HepG2 (cell line): ENCODE results near the gene ANKK1. TPM values are rescaled to one million over a fixed set of nuclear protein-coding genes. Genes with fewer than 3 reads are reported as not detected.

Experiments
- ATAC-seq: fragments of 200-7000 bp; cut with Tn5 transposase; 3 replicates; pipeline ENCODE4 v1.9.1; 2020; ENCODE audit warnings: mild to moderate bottlenecking, moderate library complexity
- BruUV-seq: library from RNA; stranded (reverse); fragments of 400-500 nt; replicated peaks from 2 replicates; lab custom pipeline; 2021; lab: Mats Ljungman, UMichigan
- CTCF ChIA-PET: fragments of 300-600 bp; formaldehyde crosslinking; extraction: SDS; loops from one replicate; lab custom pipeline; 2021; ENCODE audit warnings: low total read pairs, inconsistent platforms, low intra/inter-chr PET ratio; lab: Yijun Ruan, JAX
- POLR2A ChIA-PET: fragments of 350-600 bp; sonication (Branson Sonifier 250); formaldehyde crosslinking; loops from one replicate; lab custom pipeline; 2020; ENCODE audit warnings: antibody characterized with exemption, inconsistent platforms; lab: Yijun Ruan, JAX
- DNase-seq: peaks from one replicate; pipeline ENCODE4 v3.0.0-alpha.2; 2015; ENCODE audit warnings: low spot score
- FAIRE-seq: peaks from 3 replicates; lab custom pipeline; 2011; peaks lifted over from hg19 to GRCh38; lab: Jason Lieb, UNC
- H2AFZ ChIP-seq: one replicate; pipeline ENCODE4 v1.6.1; 2011; ENCODE audit warnings: low read length, inconsistent platforms
- H3K27ac ChIP-seq: fragments of 300-600 bp; 3 replicates; pipeline ENCODE4 v1.8.0; 2011; ENCODE audit warnings: mixed run types, mild to moderate bottlenecking, mixed read lengths, low read length, inconsistent platforms; ENCODE audit not compliant: insufficient read depth; ENCODE audit errors: extremely low read length
- H3K27me3 ChIP-seq, 2 experiments: fragments of 200-600 bp in 1 of 2; 2 replicates in 1 of 2; 3 replicates in 1 of 2; pipeline versions ENCODE4 v1.6.0 to v1.8.0; 2011; ENCODE audit warnings: low read length in 2 of 2, mild to moderate bottlenecking in 2 of 2, moderate library complexity in 2 of 2, inconsistent platforms in 1 of 2; ENCODE audit not compliant: insufficient read depth in 2 of 2, control insufficient read depth in 1 of 2
- H3K36me3 ChIP-seq, 2 experiments: fragments of 200-600 bp in 1 of 2; replicated peaks in 1 of 2; 2 replicates in 1 of 2; 3 replicates in 1 of 2; pipeline versions ENCODE4 v1.5.1 to v1.8.0; 2011; ENCODE audit warnings: low read length in 2 of 2, inconsistent platforms in 1 of 2; ENCODE audit not compliant: insufficient read depth in 2 of 2, control insufficient read depth in 1 of 2
- H3K4me1 ChIP-seq: 2 replicates; pipeline ENCODE4 v1.5.1; 2012; ENCODE audit warnings: low read length, inconsistent platforms; ENCODE audit not compliant: insufficient read depth
- H3K4me2 ChIP-seq: 2 replicates; pipeline ENCODE4 v1.6.0; 2011; ENCODE audit warnings: low read depth, low read length, inconsistent platforms
- H3K4me3 ChIP-seq, 3 experiments: fragments of 200-600 bp in 1 of 3; sonication (generic), shearing (Covaris generic) in 1 of 3; replicated peaks in 1 of 3; 2 replicates each; pipeline ENCODE4 v1.5.1; 2011 to 2016; ENCODE audit warnings: low read length in 3 of 3, inconsistent platforms in 2 of 3, low read depth in 2 of 3, mild to moderate bottlenecking in 2 of 3, control low read depth in 1 of 3, mixed read lengths in 1 of 3; ENCODE audit not compliant: insufficient read depth in 1 of 3
- H3K79me2 ChIP-seq: one replicate; pipeline ENCODE4 v1.6.1; 2011; ENCODE audit warnings: low read length, inconsistent platforms; ENCODE audit not compliant: insufficient read depth
- H3K9ac ChIP-seq: 2 replicates; pipeline ENCODE4 v1.6.0; 2011; ENCODE audit warnings: mild to moderate bottlenecking, low read depth, low read length, inconsistent platforms; ENCODE audit not compliant: insufficient read depth
- H3K9me3 ChIP-seq: 2 replicates; pipeline ENCODE4 v1.5.1; 2012; ENCODE audit warnings: mild to moderate bottlenecking, low read length
- H4K20me1 ChIP-seq: 2 replicates; pipeline ENCODE4 v1.6.0; 2011; ENCODE audit warnings: inconsistent platforms, mild to moderate bottlenecking, low read length, moderate library complexity; ENCODE audit not compliant: insufficient read depth
- CAMTA2 ChIP-seq: sonication (generic); formaldehyde crosslinking; IDR thresholded peaks from 2 replicates; pipeline ENCODE4 v1.4.0; 2020; ENCODE audit warnings: mild to moderate bottlenecking, missing genetic modification reagents, borderline replicate concordance
- IRX3 ChIP-seq: sonication (generic); formaldehyde crosslinking; IDR thresholded peaks from 2 replicates; pipeline ENCODE4 v1.8.1; 2023; ENCODE audit warnings: mild to moderate bottlenecking, low read depth, missing genetic modification reagents, borderline replicate concordance
- ISX ChIP-seq: sonication (generic); formaldehyde crosslinking; conservative IDR thresholded peaks from 2 replicates; pipeline ENCODE4 v1.5.0; 2020; ENCODE audit warnings: missing genetic modification reagents
- KAT7 ChIP-seq: IDR thresholded peaks from 2 replicates; pipeline ENCODE4 v1.6.1; 2018; ENCODE audit warnings: borderline replicate concordance, missing compliant biosample characterization
- KLF11 ChIP-seq: IDR thresholded peaks from 2 replicates; pipeline ENCODE4 v1.6.1; 2016; ENCODE audit warnings: missing compliant biosample characterization
- MXI1 ChIP-seq: IDR thresholded peaks from 3 replicates; pipeline ENCODE4 v1.6.1; 2012; ENCODE audit warnings: low read depth, low read length, inconsistent platforms, borderline replicate concordance
- SRY ChIP-seq: sonication (generic); formaldehyde crosslinking; IDR thresholded peaks from 2 replicates; pipeline ENCODE4 v1.8.0; 2022; ENCODE audit warnings: mild to moderate bottlenecking, missing genetic modification reagents
- TOE1 ChIP-seq: sonication (generic); formaldehyde crosslinking; IDR thresholded peaks from 2 replicates; pipeline ENCODE4 v1.4.0; 2020; ENCODE audit warnings: mild to moderate bottlenecking, missing genetic modification reagents
- ZFX ChIP-seq: sonication (generic); formaldehyde crosslinking; IDR thresholded peaks from 2 replicates; pipeline ENCODE4 v1.4.0; 2020; ENCODE audit warnings: mild to moderate bottlenecking, low read depth, missing genetic modification reagents, moderate library complexity
- ZNF17 ChIP-seq: sonication (generic); formaldehyde crosslinking; IDR thresholded peaks from 2 replicates; pipeline ENCODE4 v1.5.0; 2020; ENCODE audit warnings: mild to moderate bottlenecking, missing genetic modification reagents
- ZNF558 ChIP-seq: sonication (generic); formaldehyde crosslinking; IDR thresholded peaks from 2 replicates; pipeline ENCODE4 v1.9.0; 2022; ENCODE audit warnings: mild to moderate bottlenecking, missing genetic modification reagents, borderline replicate concordance
- ZNF678 ChIP-seq: sonication (generic); formaldehyde crosslinking; IDR thresholded peaks from 2 replicates; pipeline ENCODE4 v1.4.0; 2020; ENCODE audit warnings: mild to moderate bottlenecking, missing genetic modification reagents
- WGBS: methylation state at CpG from one replicate; pipeline ENCODE4 v1.1.6; 2017; ENCODE audit warnings: low lambda C conversion rate; 5-methylcytosine and 5-hydroxymethylcytosine counted together
- in situ Hi-C: cut with HindIII; loops from 2 replicates; pipeline ENCODE4 v1.10.0; 2017; ENCODE audit warnings: low pct_unique_long_range_greater_than_20kb; ENCODE audit not compliant: extremely low pct_ligation_motif_present
- intact Hi-C: fragments of 100-400 bp; cut with micrococcal nuclease; formaldehyde crosslinking; loops from one replicate; pipeline ENCODE4 v1.10.0; 2022; ENCODE audit not compliant: unreplicated experiment
- polyA plus RNA-seq, 8 experiments: library from polyadenylated mRNA; depleted of rRNA in 3 of 8; stranded (reverse) in 7 of 8; unstranded in 1 of 8; fragments of >200 nt; fragmentation: Illumina TruSeq in 4 of 8; extraction: Trizol in 4 of 8; gene quantifications; 2 replicates each; pipeline versions ENCODE4 v1.2.1 to v1.2.3, GENCODE V29; 2011 to 2016; ENCODE audit warnings: low read depth in 4 of 8, missing spikeins in 1 of 8, mixed read lengths in 1 of 8; ENCODE audit not compliant: insufficient read depth in 1 of 8
- total RNA-seq, 5 experiments: library from RNA; depleted of rRNA; stranded (reverse); fragments of >200 nt; fragmentation: Illumina TruSeq; extraction: Trizol; gene quantifications; 2 replicates each; pipeline ENCODE4 v1.2.3, GENCODE V29; 2016; ENCODE audit warnings: low read depth in 1 of 5
- TF ChIP-seq, protein P1 (sequence below): IDR thresholded peaks from 2 replicates; pipeline ENCODE4 v1.6.1; 2016
- TF ChIP-seq, protein P2 (sequence below): sonication (generic); formaldehyde crosslinking; IDR thresholded peaks from 2 replicates; pipeline ENCODE4 v1.4.0; 2020; ENCODE audit warnings: missing genetic modification reagents, borderline replicate concordance

ANKK1 gene
- total and polyA plus RNA-seq, 2 of the 13 experiments (the other 11 are each of a cell fraction or from before 2014, with no cell fraction given) = 0.04 to 0.22 TPM

DNA sequence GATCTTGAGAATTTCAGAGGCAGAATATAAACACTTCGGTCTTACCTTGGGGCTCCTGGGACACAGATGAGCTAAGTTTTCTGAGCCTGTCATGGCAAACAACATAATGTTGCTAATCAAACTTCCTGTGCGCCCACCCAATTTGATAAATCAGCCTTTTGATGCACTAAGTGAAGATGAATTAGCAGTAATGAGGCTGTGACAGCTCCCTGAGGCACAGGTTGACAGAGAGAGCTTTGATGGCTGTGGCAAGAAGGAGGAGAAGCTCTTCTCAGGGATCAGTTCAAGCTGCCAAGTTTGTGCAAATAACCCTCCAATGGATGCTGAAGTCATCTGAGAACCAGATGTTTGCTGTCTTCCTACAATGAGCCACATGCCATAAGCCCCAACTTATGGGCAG, 53.2 kb downstream of the ANKK1 start (continued):
- TF ChIP-seq, protein P1, sequence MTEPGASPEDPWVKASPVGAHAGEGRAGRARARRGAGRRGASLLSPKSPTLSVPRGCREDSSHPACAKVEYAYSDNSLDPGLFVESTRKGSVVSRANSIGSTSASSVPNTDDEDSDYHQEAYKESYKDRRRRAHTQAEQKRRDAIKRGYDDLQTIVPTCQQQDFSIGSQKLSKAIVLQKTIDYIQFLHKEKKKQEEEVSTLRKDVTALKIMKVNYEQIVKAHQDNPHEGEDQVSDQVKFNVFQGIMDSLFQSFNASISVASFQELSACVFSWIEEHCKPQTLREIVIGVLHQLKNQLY (CRISPR knock-in tag) = no peak
- TF ChIP-seq, protein P2, sequence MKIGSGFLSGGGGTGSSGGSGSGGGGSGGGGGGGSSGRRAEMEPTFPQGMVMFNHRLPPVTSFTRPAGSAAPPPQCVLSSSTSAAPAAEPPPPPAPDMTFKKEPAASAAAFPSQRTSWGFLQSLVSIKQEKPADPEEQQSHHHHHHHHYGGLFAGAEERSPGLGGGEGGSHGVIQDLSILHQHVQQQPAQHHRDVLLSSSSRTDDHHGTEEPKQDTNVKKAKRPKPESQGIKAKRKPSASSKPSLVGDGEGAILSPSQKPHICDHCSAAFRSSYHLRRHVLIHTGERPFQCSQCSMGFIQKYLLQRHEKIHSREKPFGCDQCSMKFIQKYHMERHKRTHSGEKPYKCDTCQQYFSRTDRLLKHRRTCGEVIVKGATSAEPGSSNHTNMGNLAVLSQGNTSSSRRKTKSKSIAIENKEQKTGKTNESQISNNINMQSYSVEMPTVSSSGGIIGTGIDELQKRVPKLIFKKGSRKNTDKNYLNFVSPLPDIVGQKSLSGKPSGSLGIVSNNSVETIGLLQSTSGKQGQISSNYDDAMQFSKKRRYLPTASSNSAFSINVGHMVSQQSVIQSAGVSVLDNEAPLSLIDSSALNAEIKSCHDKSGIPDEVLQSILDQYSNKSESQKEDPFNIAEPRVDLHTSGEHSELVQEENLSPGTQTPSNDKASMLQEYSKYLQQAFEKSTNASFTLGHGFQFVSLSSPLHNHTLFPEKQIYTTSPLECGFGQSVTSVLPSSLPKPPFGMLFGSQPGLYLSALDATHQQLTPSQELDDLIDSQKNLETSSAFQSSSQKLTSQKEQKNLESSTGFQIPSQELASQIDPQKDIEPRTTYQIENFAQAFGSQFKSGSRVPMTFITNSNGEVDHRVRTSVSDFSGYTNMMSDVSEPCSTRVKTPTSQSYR (CRISPR knock-in tag) = no peak
- TF ChIP-seq MXI1 (no peak), ZNF558 (CRISPR knock-in tag) (no peak), CAMTA2 (CRISPR knock-in tag) (no peak), ZNF17 (CRISPR knock-in tag) (no peak), ZFX (CRISPR knock-in tag) (no peak)

DNA sequence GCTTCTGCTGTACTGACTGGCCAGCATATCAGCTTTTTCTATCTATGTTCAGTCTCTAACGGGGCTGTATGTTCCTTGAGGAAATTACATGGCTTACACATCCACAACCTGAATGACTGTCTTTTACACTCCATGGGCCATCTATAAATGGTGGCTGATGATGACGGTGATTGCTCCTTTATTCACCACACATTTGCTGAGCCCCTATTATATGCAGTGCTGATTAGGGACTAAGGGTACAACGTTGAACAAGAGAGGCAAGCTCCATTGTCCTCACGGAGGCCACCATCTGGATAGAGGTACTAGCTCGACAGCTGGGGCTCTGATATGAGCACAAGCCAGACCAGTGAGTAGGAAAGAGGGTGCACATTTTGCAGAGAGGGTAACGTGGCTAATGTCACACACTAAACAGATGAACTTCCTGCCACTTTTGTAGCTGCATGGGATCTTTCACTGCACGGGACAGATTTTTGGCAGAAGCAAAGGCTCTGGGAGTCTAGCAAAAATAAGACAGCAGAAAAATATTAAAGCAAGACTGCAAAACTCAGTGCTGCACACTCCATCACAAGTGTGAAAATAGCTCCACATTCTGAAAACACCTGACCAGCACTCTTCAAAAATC, 57.0 kb downstream of the ANKK1 start:
- Histone ChIP-seq H3K4me1 (no peaks in the 10 kb centered on the region), H3K36me3 (no peaks in the 10 kb centered on the region), H3K9me3 (no peaks in the 10 kb centered on the region)
- TF ChIP-seq ZNF678 (CRISPR knock-in tag) (no peak), SRY (CRISPR knock-in tag) (no peak), TOE1 (no peak), IRX3 (CRISPR knock-in tag) (no peak), ISX (CRISPR knock-in tag) (no peak), KAT7 (no peak), KLF11 (CRISPR knock-in tag) (no peak)
- TF ChIP-seq, all 625 proteins: peak for 0
- BruUV-seq = no TSS peak
- intact Hi-C loops (no loop called here), in situ Hi-C loops (no loop called here)
- Histone ChIP-seq H3K27ac (no peak overlapping the region), H3K27me3 (peaks cover 4 to 39% of the 10 kb centered on the region in 2 experiments; a peak in 4 of 5 replicates), H2AFZ (no peak overlapping the region), H4K20me1 (no peaks in the 10 kb centered on the region), H3K9ac (no peak overlapping the region), H3K79me2 (no peaks in the 10 kb centered on the region), H3K4me3 (no peak overlapping the region), H3K4me2 (no peak overlapping the region)
- DNase-seq = no peak
- FAIRE-seq = no peak
- no peak for ATAC-seq
- ChIA-PET CTCF (no interaction called here), POLR2A (no interaction called here)
- 6% methylated on average over 7 of the region's 7 CpGs for WGBS
